Fibroblast of mammary gland (primary cell): ENCODE results near the gene PSG7.
"Not testable (repeated sequence)": the region's sequence is repeated elsewhere in the genome, so short reads cannot be mapped to it uniquely, and the experiment has no call there.

Experiments used
- DNase-seq: peaks from one replicate; pipeline ENCODE4 v3.0.0-alpha.2; 2010; ENCODE audit warnings: low read depth
- H3K4me3 ChIP-seq: 2 replicates; pipeline ENCODE4 v1.5.1; 2011; ENCODE audit warnings: low read depth, mild to moderate bottlenecking, low read length, moderate library complexity; ENCODE audit not compliant: control insufficient read depth
- TF ChIP-seq, protein P1 (sequence below): conservative IDR thresholded peaks from 2 replicates; pipeline ENCODE4 v1.5.1; 2011; ENCODE audit warnings: low read depth, low read length, inconsistent platforms; ENCODE audit not compliant: control insufficient read depth, insufficient read depth

The PSG7 gene

GRCh38 chr19:42930214-42930613, 6.8 kb downstream of the PSG7 start:
- DNase-seq = peak; percentile 45
- TF ChIP-seq, protein P1, sequence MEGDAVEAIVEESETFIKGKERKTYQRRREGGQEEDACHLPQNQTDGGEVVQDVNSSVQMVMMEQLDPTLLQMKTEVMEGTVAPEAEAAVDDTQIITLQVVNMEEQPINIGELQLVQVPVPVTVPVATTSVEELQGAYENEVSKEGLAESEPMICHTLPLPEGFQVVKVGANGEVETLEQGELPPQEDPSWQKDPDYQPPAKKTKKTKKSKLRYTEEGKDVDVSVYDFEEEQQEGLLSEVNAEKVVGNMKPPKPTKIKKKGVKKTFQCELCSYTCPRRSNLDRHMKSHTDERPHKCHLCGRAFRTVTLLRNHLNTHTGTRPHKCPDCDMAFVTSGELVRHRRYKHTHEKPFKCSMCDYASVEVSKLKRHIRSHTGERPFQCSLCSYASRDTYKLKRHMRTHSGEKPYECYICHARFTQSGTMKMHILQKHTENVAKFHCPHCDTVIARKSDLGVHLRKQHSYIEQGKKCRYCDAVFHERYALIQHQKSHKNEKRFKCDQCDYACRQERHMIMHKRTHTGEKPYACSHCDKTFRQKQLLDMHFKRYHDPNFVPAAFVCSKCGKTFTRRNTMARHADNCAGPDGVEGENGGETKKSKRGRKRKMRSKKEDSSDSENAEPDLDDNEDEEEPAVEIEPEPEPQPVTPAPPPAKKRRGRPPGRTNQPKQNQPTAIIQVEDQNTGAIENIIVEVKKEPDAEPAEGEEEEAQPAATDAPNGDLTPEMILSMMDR = peak; percentile 35
- H3K4me3 ChIP-seq = not testable (repeated sequence)

GRCh38 chr19:42928896-42929295, 8.1 kb downstream of the PSG7 start:
- TF ChIP-seq, protein P1 = no peak
- no peak for DNase-seq
- H3K4me3 ChIP-seq = no peak overlapping the region

DNA sequence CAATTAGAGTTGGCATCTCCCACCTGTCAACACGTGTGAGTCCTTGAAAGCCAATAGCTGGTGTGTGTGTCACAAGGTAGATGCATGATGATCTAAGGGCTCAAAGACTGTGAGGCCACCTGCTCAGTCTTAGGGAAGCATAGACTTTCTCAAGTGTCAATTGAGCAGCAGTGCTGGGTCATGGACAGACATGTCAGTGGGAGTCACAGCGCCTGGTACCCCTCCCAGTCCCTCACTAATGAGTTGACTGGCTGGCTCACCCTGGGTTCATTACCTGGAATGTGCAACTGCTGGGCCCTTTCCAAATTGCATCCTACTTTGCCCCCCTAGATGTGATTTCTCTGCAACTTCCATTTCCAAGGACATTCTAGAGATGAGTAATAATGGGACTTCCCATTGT, 10.2 kb downstream of the PSG7 start:
- TF ChIP-seq, protein P1 = no peak
- no peak for DNase-seq
- H3K4me3 ChIP-seq = no peak overlapping the region

DNA sequence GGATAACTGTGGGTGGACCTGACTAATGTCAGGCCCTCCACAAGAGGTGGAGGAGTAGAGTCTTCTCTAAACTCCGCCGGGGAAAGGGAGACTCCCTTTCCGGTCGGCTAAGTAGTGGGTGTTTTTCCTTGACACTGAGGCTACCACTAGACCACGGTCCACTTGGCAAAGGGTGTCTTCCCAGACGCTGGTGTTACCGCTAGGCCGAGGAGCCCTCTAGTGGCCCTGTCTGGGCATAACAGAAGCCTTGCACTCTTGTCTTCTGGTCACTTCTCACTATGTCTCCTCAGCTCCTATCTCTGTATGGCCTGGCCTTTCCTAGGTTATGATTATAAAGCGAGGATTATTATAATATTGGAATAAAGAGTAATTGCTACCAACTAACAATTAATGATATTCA, 13.9 kb downstream of the PSG7 start:
- TF ChIP-seq, protein P1 = peak; percentile 73
- H3K4me3 ChIP-seq = not testable (repeated sequence)
- DNase-seq = peak; percentile 71

- not testable (repeated sequence) for H3K4me3 ChIP-seq, DNase-seq
Measured at GRCh38 chr19:42920971-42921370, 16.0 kb downstream of the PSG7 start.

DNA sequence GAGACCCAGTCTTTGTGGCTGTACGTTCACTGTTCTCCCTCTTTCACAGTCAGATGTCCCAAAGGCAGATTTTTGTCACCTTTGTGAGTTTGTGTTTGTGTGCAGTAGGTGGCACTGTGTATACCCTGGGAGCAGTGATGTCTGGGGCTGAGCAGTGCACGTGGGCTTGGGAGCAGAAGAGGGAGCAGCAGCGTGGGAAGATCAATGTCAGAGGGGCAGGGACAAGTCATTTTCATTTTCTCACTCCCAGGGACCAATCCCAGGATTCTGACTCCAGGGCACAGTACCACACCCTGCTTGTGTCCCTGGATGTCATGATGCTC, 17.3 kb downstream of the PSG7 start:
- TF ChIP-seq, protein P1 = no peak
- DNase-seq = no peak
- H3K4me3 ChIP-seq = no peak overlapping the region

- peak; percentile 11 for DNase-seq
- TF ChIP-seq, protein P1 = peak; percentile 43
- H3K4me3 ChIP-seq = not testable (repeated sequence)
Measured at GRCh38 chr19:42919070-42919756, 17.8 kb downstream of the PSG7 start.

GRCh38 chr19:42918377-42919069, 18.5 kb downstream of the PSG7 start:
- H3K4me3 ChIP-seq, DNase-seq: not testable (repeated sequence)

DNA sequence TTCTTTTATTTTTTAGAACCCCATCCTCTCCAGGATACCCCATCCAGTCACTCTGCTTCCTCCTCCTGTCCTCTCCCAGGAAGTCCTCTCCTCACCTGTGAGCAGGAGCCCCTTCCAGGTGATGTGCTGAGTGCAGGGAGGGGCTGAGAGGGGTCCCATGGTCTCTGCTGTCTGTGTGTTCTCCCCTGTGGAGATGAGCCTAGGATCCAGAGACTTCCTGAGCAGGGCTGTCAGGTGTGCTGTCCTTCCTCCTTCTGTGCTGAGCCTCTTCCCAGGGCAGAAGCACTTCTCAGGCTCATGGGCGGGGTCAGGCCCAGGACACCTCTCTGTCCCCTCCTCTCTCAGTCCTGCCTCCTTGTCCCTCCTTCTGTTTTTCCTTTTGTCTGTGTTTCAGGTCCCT, 19.4 kb downstream of the PSG7 start, which contains the start of gene PSG6:
Gene PSG6, minus strand, starts transcription at position 261 of the 400 bp plus-strand sequence. Its CDS starts 102 bp downstream, at position 159.
- DNase-seq, H3K4me3 ChIP-seq: not testable (repeated sequence)

GRCh38 chr19:42916931-42917330, 20.1 kb downstream of the PSG7 start:
- H3K4me3 ChIP-seq = not testable (repeated sequence)

GRCh38 chr19:42913516-42913915, 23.5 kb downstream of the PSG7 start:
- not testable (repeated sequence) for H3K4me3 ChIP-seq, DNase-seq

More at GRCh38 chr19:42916931-42917330, 20.1 kb downstream of the PSG7 start:
- not testable (repeated sequence) for DNase-seq
